HEK293T (cell line): Measurements from ENCODE around the gene CLUH.

Source experiments
- ARNT ChIP-seq: fragments of 450-650 bp; IDR thresholded peaks from 2 replicates; pipeline ENCODE4 v1.6.1; 2017; ENCODE audit warnings: mild to moderate bottlenecking
- BHLHE40 ChIP-seq: fragments of 450-650 bp; IDR thresholded peaks from 2 replicates; pipeline ENCODE4 v1.6.1; 2016; ENCODE audit warnings: mild to moderate bottlenecking, moderate library complexity, borderline replicate concordance
- CTBP1 ChIP-seq: fragments of 450-650 bp; IDR thresholded peaks from 2 replicates; pipeline ENCODE4 v1.6.1; 2016; ENCODE audit warnings: borderline replicate concordance
- ELF4 ChIP-seq: fragments of 450-650 bp; IDR thresholded peaks from 2 replicates; pipeline ENCODE4 v1.6.1; 2017; ENCODE audit warnings: antibody characterized with exemption
- FOXK2 ChIP-seq: fragments of 450-650 bp; IDR thresholded peaks from 2 replicates; pipeline ENCODE4 v1.6.1; 2016; ENCODE audit warnings: mild to moderate bottlenecking
- FOXM1 ChIP-seq: fragments of 450-650 bp; IDR thresholded peaks from 2 replicates; pipeline ENCODE4 v1.6.1; 2017; ENCODE audit warnings: mild to moderate bottlenecking, borderline replicate concordance
- PKNOX1 ChIP-seq: fragments of 450-650 bp; IDR thresholded peaks from 2 replicates; pipeline ENCODE4 v1.6.1; 2016
- SP1 ChIP-seq: fragments of 450-650 bp; IDR thresholded peaks from 2 replicates; pipeline ENCODE4 v1.6.1; 2017
- TARDBP ChIP-seq: fragments of 450-650 bp; IDR thresholded peaks from 2 replicates; pipeline ENCODE4 v1.6.1; 2016
- ZNF384 ChIP-seq: fragments of 450-650 bp; IDR thresholded peaks from 2 replicates; pipeline ENCODE4 v1.6.1; 2016

- TF ChIP-seq FOXM1 (no peak), BHLHE40 (no peak), CTBP1 (no peak), PKNOX1 (no peak), TARDBP (no peak), SP1 (no peak), ELF4 (no peak), ARNT (no peak), ZNF384 (no peak), FOXK2 (no peak)
These were observed 13.2 kb upstream of the CLUH start for GRCh38 chr17:2724784-2725164.
